Measurements from ENCODE around the gene DCC.

Gene DCC

DNA sequence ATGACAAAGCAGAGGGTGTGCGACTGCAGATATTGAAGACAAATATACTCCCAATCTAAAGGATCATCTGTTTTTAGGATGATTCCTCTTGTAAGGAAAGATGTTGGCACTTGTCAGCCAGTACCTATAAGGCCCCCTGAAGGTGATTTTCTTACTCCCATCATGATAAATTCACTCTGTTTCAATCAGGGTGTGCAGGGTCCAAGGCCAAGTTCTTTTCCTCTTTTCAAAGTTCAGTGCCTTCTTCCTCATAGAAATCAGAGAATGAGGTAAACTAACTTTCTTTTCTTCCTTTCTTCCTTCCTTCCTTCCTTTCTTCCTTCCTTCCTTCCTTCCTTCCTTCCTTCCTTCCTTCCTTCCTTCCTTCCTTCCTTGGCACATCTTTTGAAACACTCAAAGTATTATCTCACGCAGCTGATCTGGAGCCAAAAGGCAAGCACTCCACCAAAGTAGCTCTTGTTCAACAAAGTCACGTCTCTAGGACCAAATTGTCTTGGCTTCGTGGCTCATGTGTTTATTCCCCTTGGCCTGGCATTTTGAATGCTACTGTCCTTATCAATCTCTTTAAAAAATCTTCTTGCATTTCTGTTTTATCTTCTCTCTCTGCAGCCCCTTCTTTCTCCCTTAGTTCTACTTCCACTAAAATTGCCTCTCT, 87.7 kb downstream of the DCC start:
- no peak for DNase-seq (ENCODE audit: low read depth)

DNA sequence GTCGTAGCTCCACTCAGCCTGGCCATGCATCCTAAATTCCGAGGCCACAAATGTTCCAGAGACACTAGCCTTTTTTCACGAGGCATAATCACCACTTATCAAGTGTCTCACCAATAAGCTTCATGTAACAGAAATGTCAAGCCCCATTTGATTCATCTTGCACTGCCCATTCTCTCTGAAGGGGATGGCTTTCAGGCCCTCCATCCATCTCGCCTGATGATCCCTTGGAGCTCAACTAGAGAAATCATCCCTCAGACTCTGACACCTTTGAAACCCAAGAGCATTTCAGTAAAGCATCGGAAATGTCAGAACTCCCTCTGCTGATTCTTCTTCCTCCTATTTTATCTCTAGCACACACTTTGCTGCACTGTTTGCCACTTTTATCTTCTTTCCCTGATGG, 91.7 kb downstream of the DCC start:
- DNase-seq (ENCODE audit: low read depth), result no peak

DNA sequence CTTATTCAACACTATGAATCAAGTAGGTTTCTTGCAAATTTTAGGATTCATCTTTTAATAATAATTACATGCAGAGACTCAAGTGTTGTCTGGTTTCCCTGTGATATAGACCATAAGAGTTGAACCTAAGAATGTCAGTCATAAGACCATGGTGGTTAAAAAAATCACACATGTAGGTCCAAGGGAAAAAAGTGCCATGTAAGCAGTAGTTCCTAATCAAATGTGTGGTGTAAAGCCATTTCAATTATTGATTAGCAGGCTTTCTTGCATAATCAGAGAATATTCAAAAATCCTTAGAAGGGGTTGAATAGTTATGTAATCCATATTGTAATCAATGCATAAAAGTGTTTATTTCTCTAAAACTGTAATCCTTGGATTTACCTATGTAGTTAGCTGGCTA, 93.8 kb downstream of the DCC start:
- no peak for DNase-seq (ENCODE audit: low read depth)

DNA sequence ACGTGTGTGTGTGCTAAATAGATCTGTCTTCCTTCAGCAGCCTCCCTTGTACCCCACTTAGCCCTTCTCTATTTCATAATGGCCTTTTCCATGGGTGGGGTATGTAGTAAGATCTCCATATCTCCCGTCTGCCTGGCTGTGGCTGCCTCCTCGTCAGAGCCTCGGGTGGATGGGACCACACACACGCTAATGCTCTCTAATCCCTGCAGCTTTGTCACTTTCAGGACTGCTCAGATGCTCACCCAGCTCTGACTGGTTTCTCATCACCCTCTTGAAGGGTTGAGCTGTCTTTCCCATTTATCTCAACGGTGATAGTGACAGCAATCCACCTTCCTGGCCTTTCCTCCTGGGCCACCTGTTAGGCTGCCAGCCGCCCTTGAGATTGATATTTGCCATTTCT, 95.3 kb downstream of the DCC start:
- DNase-seq (ENCODE audit: low read depth), result no peak

DNA sequence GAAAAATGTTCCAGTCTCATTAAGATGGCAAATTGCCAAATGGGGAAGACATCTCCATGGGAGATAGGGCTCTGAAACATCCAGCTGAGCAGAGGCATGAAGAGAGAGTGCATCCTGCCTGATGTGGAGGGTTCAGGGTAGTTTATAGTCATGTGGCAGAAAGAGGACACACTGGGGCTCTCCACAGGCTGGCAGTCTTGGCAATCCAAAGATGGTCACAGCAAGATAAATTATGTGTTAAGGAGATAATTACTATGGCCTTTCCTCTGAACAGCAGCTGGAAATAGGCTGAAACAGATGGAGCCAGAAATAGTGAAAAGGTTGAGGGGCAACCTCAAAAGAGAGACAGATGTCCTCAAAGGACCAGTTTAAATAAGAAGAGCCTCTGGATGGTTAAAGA, 97.2 kb downstream of the DCC start:
- no peak for DNase-seq (ENCODE audit: low read depth)

DNA sequence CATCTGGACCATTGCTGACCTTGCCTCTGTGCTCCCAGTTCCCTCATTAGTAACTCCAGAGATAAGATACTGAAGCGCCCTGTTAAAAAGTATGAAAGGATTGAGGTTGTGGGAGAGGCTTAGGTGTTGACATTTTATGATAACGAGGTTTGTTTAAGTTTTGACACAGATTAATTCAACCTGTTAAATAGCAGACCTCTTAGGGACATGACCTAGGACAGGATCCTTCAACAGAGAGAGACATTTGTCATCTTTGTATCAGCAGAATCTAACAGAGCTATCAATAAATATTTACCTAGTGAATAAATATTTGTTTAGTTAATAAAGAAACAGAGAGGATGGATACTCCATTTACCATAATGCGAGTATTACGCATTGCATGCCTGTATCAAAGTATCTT, 99.5 kb downstream of the DCC start:
- DNase-seq (ENCODE audit: low read depth), result no peak

DNA sequence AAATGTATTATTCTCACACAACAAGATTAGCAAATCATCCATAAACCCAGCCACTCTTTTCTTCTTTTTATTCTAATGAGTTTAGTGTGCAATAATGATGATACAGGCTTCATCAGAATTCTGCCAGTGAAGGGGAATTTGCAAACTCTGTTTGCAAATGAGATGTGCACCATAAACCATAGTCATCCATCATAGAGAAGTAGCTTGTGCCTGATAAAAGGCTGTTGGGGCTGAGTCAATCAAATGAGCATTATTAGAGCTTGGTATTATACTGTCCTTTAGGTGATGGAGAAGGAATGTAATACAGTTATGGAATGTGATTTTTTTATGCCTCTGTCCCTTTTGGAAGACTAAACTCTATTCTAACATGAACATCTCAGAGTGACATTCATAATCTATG, 101.8 kb downstream of the DCC start:
- DNase-seq (ENCODE audit: low read depth), result no peak

DNA sequence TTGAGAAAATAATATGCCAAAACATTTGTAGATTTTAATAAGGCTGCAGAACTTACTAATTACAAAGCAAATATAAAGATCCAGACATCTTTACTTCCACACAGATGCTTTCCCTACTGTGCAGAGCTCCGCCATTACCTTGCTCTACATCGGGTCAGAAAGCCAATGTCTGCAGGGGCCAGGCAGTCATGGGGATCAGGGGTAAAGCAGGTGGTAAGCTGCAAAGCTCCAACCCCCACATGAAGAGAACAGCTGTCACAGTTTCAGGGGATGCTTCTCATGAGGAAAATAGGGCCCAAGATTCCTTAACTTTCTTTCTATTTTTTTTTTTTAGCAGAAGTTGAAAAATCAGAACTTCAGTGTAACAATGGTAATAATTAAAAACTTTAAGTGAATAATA, 102.7 kb downstream of the DCC start:
- DNase-seq (ENCODE audit: low read depth), result no peak

DNA sequence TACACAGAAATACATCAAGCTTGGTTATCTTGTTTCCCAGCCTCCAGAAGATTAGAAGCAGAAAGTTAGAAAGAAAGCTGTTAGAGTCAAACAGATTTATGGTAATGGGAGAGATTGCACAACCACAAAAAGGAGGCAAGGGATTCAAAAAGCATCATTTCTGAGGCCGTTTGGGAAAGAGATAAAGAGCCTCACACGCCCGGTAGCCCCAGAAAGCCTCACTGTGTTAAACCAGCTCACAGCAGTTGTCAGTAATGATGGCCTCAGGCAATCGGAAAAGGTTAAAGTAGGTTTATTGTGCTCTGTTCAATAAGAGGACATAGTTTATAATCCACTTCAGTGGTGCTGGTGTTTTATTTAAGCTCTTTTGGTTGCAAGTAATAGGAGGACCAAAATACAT, 111.3 kb downstream of the DCC start:
- DNase-seq (ENCODE audit: low read depth), result no peak

DNA sequence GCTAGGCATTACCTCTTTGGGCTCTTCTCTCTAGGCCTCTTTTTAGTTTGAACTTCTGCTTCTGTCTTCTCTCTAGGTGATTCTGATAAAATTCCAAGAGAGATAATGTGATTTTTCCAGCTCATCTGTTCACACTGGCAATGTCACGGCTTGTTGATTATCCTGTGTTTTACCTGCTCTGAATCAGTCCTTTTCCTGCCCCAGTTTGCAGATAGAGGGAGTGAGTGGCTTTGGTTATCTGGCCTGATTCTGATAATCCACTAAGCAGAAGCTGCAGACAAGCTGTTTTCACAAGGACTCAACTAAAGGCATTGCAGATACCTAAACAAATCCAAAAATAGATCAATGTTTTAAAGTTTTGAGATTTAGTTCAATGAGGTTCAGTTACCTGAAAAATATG, 111.9 kb downstream of the DCC start:
- no peak for DNase-seq (ENCODE audit: low read depth)

DNA sequence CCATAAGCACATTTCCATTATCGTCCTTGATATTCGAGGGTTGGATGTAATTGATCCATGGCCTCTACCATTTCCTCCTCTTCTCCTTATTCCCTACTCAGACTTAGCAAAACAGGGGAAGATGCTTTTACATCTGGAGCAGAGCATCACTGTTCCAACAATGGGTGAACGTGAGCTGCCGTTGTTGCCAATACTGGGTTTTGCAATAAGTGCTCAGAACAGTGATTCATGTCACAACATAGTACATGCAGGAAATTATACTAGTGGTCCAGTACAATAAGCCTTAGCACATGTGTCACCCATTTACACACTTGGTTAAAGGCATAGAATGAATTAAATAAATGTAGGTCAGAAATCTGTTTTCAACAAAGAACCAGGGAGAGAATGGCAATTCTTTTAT, 112.4 kb downstream of the DCC start:
- no peak for DNase-seq (ENCODE audit: low read depth)

DNA sequence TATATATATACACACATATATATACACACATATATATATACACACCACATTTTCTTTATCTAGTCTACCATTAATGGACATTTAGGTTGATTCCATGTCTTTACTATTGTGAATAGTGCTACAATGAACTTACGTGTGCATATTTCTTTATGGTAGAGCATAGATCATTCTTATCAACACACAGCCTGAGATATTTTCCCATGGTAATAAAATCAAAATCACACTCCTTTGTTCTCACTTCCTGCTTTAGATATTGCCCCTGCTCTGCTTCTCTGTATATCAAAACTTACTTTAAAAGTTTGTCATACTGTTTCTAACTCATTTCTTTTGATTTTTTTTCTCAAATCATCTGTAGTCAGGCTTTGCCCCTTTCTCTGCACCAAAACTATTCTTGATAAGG, 119.9 kb downstream of the DCC start:
- no peak for DNase-seq (ENCODE audit: low read depth)

DNA sequence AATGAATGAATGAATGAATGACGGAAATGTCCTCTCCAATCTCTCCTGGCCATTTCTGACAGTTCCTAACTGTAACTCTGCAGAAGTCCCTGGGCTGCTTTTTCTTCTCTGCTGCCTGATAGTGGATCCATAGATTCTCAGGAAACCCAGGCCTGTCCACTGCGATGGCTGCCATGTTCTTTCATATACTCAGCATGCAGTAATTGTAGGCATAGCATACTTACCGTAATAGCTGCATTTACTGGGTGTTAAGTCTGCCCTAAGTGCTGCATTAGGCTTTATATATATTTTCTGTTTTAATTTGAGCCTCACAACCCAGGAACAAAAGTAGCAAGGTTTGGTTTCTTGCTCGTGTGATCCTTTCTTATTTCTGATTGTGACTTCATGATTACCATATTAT, 122.9 kb downstream of the DCC start:
- DNase-seq (ENCODE audit: low read depth), result no peak

DNA sequence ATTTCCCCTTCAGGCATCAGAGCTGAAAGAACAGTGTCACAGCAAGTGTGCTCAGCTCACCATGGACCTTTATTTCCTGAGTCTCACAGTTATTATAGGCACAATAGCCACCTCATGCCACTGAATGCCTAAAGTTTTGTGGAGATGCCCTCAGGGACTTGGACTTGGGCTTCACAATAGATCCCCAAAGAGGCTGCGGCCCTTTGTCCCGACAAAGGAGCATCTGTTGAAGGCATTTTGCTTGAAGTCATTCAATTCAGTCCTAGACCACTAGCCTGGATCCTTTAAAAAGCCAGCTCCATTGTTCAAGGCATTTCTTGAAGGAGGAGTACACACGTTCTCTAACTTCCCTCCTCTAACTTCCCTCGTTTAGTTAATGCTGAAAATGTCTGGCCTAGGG, 125.4 kb downstream of the DCC start:
- DNase-seq (ENCODE audit: low read depth), result no peak

DNA sequence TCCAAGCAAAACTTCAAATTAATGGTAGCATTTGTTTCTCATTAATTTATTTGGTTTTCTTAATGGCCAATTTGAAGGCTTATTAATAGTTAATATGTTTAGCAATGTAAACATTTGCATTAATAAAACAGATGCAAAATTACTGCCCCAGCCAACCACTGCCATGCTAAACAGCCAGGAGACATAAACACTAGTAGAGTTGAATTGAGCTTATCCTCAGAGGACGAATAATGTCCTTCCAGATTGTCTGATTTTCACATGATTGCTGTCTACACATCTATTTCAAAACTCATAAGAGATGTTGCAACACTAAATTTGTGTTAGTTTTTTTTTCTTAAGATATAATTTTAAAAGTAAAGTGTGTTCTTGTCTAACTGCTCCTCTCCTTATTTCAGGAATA, 128.5 kb downstream of the DCC start:
- no peak for DNase-seq (ENCODE audit: low read depth)

DNA sequence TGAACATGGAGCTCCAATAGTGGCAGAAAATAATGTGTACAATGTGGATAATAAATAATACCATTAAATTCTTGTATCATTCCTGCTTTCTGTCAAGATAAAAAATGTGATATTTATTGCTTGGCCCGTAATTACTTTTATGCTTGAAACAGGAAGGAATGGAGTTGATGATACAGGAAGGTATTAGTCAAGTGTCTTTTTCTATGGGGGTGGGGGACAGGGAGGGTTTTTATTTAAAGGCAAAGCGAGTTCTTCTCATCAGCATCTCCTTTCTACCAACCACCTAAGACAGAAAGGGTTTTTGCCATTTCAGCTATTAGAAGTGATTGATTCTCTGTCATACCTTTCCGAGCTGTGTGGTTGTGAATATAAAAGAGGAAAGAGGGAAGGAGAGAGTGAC, 135.3 kb downstream of the DCC start:
- DNase-seq (ENCODE audit: low read depth), result no peak

DNA sequence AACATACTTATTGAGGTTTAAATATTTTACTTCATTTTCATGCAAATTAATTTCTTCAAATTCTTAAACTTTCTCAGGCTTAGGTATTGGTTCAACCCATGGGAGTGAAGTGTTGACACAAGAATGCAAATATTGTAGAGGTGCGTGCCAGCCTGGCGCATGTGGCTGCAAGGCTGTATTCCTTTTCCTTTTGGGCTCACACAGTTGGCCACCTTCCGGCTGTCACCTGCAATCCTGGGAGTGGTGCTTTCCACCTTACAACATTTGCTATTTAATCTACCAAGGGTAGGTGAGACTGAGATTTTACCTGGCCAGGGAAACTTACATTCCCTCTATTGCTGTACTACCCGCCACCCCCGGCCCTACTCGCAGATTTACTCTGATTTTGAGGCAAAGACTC, 141.1 kb downstream of the DCC start:
- DNase-seq (ENCODE audit: low read depth), result no peak

DNA sequence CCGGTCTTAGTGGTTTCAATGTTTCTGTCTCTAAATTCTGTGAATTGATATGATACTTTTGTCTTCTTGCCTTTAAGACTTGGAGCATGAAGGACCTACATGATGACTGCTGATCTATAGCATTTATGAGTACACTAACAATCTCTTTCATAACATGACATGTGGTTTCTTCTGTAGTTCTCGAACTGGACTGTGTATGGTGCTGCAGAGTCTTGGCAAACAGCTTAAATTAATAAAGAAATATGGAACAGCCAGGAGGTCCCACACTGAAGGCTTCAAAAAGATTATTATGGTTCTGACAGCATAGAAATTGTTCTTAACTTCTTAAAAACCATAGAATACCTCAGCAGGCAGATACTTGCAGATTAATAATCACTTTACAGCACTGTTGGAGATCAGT, 145.0 kb downstream of the DCC start:
- no peak for DNase-seq (ENCODE audit: low read depth)

DNA sequence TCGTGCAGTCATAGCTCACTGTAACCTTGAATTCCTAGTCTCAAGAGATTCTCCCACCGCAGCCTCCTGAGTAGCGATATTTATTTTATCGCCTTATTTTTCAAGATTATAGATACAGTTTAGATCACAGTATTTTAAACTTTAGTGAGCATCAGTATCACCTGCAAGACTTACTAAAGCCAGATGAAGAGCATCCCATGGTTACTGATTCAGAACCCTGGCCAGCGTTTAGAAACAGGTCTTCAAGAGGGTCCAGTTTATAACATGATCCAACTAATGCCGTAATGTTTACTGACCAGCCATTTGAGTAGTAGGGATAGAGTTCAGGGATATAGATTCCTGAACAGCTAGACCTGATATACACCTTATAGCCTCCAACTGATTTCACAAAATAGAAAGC, 146.1 kb downstream of the DCC start:
- no peak for DNase-seq (ENCODE audit: low read depth)

DNA sequence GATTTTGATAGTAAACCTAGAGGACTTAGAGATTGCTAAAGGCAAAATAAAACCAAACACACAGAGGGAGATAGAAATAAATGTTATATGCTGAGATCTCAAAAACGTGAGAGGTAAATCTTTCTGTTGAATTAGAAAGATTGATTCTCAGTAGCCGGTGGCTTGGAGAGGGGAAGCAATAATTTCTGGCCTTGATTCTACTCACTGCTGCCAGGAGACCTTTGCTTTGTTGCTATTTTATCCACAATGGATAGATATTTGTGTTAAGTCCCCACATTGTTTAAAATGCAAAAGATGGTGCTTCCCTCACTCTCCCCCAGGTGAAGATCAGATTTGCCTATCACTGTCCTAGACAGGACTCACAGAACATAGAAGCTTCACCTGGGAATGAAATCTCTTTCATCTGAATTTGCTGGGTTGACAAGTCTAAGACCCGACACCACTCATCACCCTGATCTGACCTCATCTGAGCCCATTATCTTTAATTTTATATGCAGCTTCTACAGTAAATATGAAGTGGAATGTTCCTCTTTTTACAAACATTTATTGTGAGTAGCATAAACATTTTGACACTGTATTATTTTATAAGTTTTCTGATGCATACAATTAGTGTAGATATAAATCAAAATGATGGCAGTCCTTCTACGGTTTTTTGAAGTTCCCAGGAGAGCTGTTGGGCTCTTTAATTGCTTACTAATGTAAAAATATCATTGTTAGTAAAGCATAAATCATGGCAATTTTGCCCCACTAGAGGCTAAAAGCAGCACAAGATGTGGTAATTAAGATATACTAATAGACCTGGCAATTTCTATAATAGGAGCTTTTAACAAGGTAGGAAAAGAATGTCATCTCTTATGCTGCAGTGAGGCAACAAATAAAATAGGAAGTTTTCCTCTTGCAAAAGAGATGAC, 149.7 kb downstream of the DCC start:
- DNase-seq (ENCODE audit: low read depth), result no peak

DNA sequence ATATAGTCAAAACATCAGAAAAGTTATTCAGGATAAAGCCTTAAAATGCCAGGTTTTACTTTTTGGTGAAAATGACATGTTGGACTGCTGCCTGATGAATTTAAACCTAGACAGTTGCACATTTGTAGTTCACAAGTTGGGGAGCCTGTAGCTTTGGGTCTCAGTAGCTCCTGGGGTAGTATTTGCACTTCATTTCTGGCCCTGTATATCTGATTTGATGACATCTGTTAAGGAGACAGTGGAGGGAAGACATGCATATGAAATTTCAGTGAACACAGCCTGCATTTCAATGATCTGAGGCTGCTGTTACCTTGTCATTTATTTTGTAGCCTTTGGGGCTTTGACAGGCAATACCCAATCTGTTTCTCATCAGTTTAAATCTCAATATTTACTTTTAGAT, 156.4 kb downstream of the DCC start:
- no peak for DNase-seq (ENCODE audit: low read depth)

DNA sequence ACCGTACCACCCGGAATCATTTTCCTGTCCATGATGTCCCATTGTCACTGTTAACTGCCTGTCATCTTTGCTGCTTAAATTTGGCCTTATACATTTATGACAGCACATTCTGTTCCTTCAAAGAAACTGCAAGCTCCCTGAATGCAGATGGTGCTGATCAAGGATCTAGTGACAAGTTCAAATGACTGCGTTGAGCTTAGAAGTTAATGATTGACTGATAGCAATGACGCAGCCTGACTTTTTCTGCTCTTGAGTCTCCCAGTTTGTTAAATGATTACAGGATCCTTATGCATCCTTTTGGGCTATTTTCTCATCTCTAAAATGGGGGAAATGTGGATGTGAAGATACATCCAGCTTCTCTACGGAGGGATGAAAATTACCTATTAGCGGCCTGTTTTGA, 159.0 kb downstream of the DCC start:
- no peak for DNase-seq (ENCODE audit: low read depth)

DNA sequence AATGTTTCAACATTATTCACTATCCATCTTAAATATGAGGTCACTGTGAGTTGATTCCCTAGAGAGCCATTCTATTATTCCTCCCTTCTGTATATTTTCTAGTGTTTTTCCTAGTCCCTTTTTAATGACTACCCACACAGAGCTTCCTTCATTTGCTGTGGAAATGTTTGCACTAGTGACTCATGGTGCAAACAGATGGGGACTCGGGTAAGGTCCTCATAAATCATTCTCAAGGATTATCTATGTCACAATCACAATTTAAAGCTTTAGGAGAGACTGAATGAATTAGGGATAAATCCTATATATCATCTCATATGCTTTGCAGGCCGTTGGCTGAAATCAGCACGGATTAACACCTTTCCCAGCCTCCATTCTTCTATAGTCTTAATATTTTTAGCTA, 159.6 kb downstream of the DCC start:
- no peak for DNase-seq (ENCODE audit: low read depth)

DNA sequence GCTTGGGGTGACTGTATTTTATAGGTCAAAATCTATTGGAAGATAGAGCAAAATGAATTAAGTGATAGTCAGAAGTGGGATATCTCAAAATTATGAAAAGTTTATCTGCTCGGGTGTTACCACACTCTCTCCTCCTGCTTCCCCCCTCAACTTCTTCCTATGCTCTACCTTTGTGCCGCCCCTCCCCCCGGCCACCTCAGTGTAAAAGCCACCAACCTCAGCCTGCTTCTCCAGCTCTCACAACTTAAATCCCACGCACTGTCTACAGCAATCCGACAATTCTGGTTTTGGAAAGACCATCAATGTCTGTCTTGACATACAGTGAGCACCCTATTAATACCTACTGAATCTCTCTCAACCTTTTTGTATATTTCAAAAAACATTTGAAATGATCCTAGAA, 164.6 kb downstream of the DCC start:
- DNase-seq (ENCODE audit: low read depth), result no peak

Data from stimulated activated CD8-positive, alpha-beta memory T cell treated with anti-CD3 and anti-CD28 coated beads, Interleukin-12 subunit alpha, Interleukin-12 subunit beta, amount 100 ng/mL, for 1 hour (primary cell).